COLO668 (cell line): ENCODE measurements around the gene PADI1.

Experiments
- DNase-seq: peaks from one replicate; lab custom pipeline; 2025; ENCODE audit not compliant: unreplicated experiment; lab: John Stamatoyannopoulos, UW

Gene PADI1

GRCh38 chr1:17181781-17182464 lies 23.0 kb upstream of the PADI1 start:
- DNase-seq: no peak

- no peak for DNase-seq
Observed at GRCh38 chr1:17183388-17184160, 21.4 kb upstream of the PADI1 start.

- no peak for DNase-seq
Observed at GRCh38 chr1:17184161-17184665, 20.7 kb upstream of the PADI1 start.

- no peak for DNase-seq
Observed at GRCh38 chr1:17184822-17185484, 20.0 kb upstream of the PADI1 start.

GRCh38 chr1:17185485-17185860 lies 19.5 kb upstream of the PADI1 start:
- no peak for DNase-seq

- no peak for DNase-seq
Observed at GRCh38 chr1:17186216-17186909, 18.6 kb upstream of the PADI1 start.

GRCh38 chr1:17187051-17187450 lies 17.9 kb upstream of the PADI1 start:
- DNase-seq: no peak

GRCh38 chr1:17188217-17188616 lies 16.7 kb upstream of the PADI1 start:
- no peak for DNase-seq

- no peak for DNase-seq
Observed at GRCh38 chr1:17188889-17189631, 15.9 kb upstream of the PADI1 start.

GRCh38 chr1:17189632-17189990 lies 15.3 kb upstream of the PADI1 start:
- no peak for DNase-seq

GRCh38 chr1:17190010-17190995 lies 14.6 kb upstream of the PADI1 start:
- DNase-seq: no peak

GRCh38 chr1:17191990-17192242 lies 13.0 kb upstream of the PADI1 start:
- DNase-seq: no peak

GRCh38 chr1:17192394-17193221 lies 12.3 kb upstream of the PADI1 start:
- DNase-seq: no peak

- DNase-seq: no peak
Observed at GRCh38 chr1:17193222-17194132, 11.5 kb upstream of the PADI1 start.

GRCh38 chr1:17194133-17194475 lies 10.8 kb upstream of the PADI1 start:
- no peak for DNase-seq

GRCh38 chr1:17194615-17195528 lies 10.1 kb upstream of the PADI1 start:
- no peak for DNase-seq

GRCh38 chr1:17195731-17196130 lies 9.2 kb upstream of the PADI1 start:
- DNase-seq: no peak
